Measurements from ENCODE around the gene IGF2BP2.
"Not testable (repeated sequence)": the region's sequence is repeated elsewhere in the genome, so short reads cannot be mapped to it uniquely, and the experiment has no call there.

Gene IGF2BP2

GRCh38 chr3:185831990-185832389 lies 7.1 kb upstream of the IGF2BP2 start:
- DNase-seq: no peak

- DNase-seq: no peak
Measured at GRCh38 chr3:185831195-185831594, 6.4 kb upstream of the IGF2BP2 start.

- no peak for DNase-seq
Measured at GRCh38 chr3:185830018-185830797, 5.4 kb upstream of the IGF2BP2 start.

- no peak for DNase-seq
Measured at GRCh38 chr3:185828755-185829154, 3.9 kb upstream of the IGF2BP2 start.

GRCh38 chr3:185827595-185828344 lies 2.9 kb upstream of the IGF2BP2 start:
- DNase-seq: no peak

GRCh38 chr3:185825639-185826481 lies 1.0 kb upstream of the IGF2BP2 start:
- DNase-seq: peak; percentile 54

GRCh38 chr3:185824051-185825005 lies 514 bp downstream of the IGF2BP2 start:
- DNase-seq: no peak

GRCh38 chr3:185823078-185824044 lies 1.5 kb downstream of the IGF2BP2 start:
- peak; percentile 1 for DNase-seq

- no peak for DNase-seq
Measured at GRCh38 chr3:185822221-185823000, 2.4 kb downstream of the IGF2BP2 start.

GRCh38 chr3:185820973-185821758 lies 3.7 kb downstream of the IGF2BP2 start:
- DNase-seq: no peak

- no peak for DNase-seq
Measured at GRCh38 chr3:185818267-185818875, 6.5 kb downstream of the IGF2BP2 start.

- DNase-seq: no peak
Measured at GRCh38 chr3:185815391-185816282, 9.2 kb downstream of the IGF2BP2 start.

GRCh38 chr3:185813691-185814215 lies 11.1 kb downstream of the IGF2BP2 start:
- no peak for DNase-seq

- no peak for DNase-seq
Measured at GRCh38 chr3:185813205-185813604, 11.6 kb downstream of the IGF2BP2 start.

GRCh38 chr3:185807445-185808068 lies 17.3 kb downstream of the IGF2BP2 start:
- no peak for DNase-seq

GRCh38 chr3:185798831-185799110 lies 26.1 kb downstream of the IGF2BP2 start:
- DNase-seq: not testable (repeated sequence)

Data from NCI-H510A (cell line).